Karpas-422 (cell line): ENCODE measurements around the gene PRKD2. TPM values are rescaled to one million over a fixed set of nuclear protein-coding genes. Genes with fewer than 3 reads are reported as not detected.

Source experiments
- DNase-seq: peaks from one replicate; pipeline ENCODE4 v3.0.0-alpha.2; 2015
- H2AFZ ChIP-seq: fragments of 200-600 bp; sonication (generic); 2 replicates; pipeline ENCODE4 v1.6.1; 2014; ENCODE audit warnings: antibody characterized with exemption, low read length, mixed read lengths
- H3K27ac ChIP-seq: fragments of 200-600 bp; sonication (generic); 2 replicates; pipeline ENCODE4 v1.5.1; 2014; ENCODE audit warnings: mild to moderate bottlenecking, low read length, moderate library complexity
- H3K27me3 ChIP-seq: fragments of 200-600 bp; sonication (generic); 2 replicates; pipeline ENCODE4 v1.6.1; 2014; ENCODE audit warnings: low read length, mixed read lengths
- H3K36me3 ChIP-seq: fragments of 200-600 bp; sonication (generic); 2 replicates; pipeline ENCODE4 v1.6.1; 2014; ENCODE audit warnings: low read length, mixed read lengths; ENCODE audit not compliant: insufficient read depth
- H3K4me1 ChIP-seq: fragments of 200-600 bp; sonication (generic); 2 replicates; pipeline ENCODE4 v1.6.1; 2014; ENCODE audit warnings: mild to moderate bottlenecking, low read length, mixed read lengths
- H3K4me2 ChIP-seq: fragments of 200-600 bp; sonication (generic); 2 replicates; pipeline ENCODE4 v1.6.1; 2014; ENCODE audit warnings: low read length, low read depth, mild to moderate bottlenecking; ENCODE audit not compliant: poor library complexity, severe bottlenecking
- H3K4me3 ChIP-seq: fragments of 200-600 bp; sonication (generic); 2 replicates; pipeline ENCODE4 v1.5.1; 2014; ENCODE audit warnings: mild to moderate bottlenecking, antibody characterized with exemption, low read length, mixed read lengths
- H3K79me2 ChIP-seq: fragments of 200-600 bp; sonication (generic); 2 replicates; pipeline ENCODE4 v1.6.1; 2014; ENCODE audit warnings: mild to moderate bottlenecking, low read length, mixed read lengths
- H3K9ac ChIP-seq: fragments of 200-600 bp; sonication (generic); 2 replicates; pipeline ENCODE4 v1.6.0; 2014; ENCODE audit warnings: low read length
- H3K9me2 ChIP-seq: fragments of 200-600 bp; sonication (generic), shearing (Covaris generic); replicated peaks from 2 replicates; pipeline ENCODE4 v1.6.0; 2014; ENCODE audit warnings: mild to moderate bottlenecking, low read length, moderate library complexity; ENCODE audit not compliant: insufficient read depth
- H3K9me3 ChIP-seq: fragments of 300-700, 200-600 bp; sonication (generic); 2 replicates; pipeline ENCODE4 v1.6.1; 2014; ENCODE audit warnings: low read length, mixed read lengths
- H4K20me1 ChIP-seq: fragments of 200-600 bp; sonication (generic); 2 replicates; pipeline ENCODE4 v1.6.1; 2014; ENCODE audit warnings: mild to moderate bottlenecking, antibody characterized with exemption, low read length, low read depth; ENCODE audit not compliant: insufficient read depth
- total RNA-seq: library from RNA; depleted of rRNA; stranded (reverse); fragments of >200 nt; shearing (Covaris generic); gene quantifications from 2 replicates; pipeline ENCODE4 v1.2.3, GENCODE V29; 2014; ENCODE audit warnings: low replicate concordance

PRKD2 gene
- total RNA-seq, 1 experiment from 2014 or later = 20.0 TPM

DNA sequence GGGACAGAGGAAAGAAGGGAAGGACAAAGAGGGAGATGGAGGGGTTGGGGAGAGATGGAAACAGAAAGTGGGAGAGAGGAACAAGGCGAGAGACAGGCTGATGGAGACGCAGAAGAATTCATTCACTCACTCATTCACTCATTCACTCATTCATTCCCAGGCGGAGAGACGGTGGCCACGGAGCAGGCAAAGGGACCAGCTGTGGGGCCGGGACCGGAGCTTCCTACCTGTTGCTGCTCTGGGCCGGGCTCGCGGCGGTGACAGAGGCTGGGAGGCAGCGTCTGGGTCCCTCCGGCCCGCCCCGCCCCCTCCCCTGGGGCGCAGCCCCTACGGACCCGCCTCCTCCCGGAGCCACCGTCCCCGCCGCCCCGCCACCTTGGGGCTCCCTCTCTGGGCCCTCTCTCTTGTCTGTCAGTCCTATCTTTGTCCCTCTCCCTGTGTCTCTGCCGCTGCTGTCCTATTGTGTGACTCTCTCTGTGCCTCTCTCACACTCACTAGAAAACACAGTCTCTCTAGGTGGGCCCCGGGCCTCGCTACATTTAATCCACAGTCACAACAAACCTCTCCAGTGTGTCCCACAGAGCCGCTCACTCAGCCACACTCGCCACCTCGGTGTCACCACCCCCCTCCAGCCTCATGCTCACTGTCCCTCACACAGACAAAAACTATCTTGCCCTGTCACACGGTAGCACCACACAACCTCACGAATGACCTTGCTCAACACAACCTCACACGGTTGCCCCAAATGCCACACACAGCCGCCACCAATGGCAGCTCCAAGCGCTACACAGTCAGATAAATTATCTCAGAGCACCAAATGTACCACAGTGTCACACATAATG is 80.8 kb downstream of the PRKD2 start, which contains the start of gene GNG8:
TSS of gene GNG8 (minus strand) at position 283 of the 842 bp plus-strand sequence. CDS start 1,520 bp downstream, outside the sequence.
- 0 out of 2 replicates have a peak, but pooled peaks cover 3% of the 10 kb centered on the region for H3K27me3 ChIP-seq
- no peak within 1 kb of the TSS for H3K9ac ChIP-seq
- peak within 1 kb of the TSS; percentile 25; the same call in 1 of the 2 replicates for H3K4me3 ChIP-seq
- no peak within 1 kb of the TSS for H2AFZ ChIP-seq
- H3K27ac ChIP-seq = no peak within 1 kb of the TSS
- no peaks in the 10 kb centered on the region for H3K36me3 ChIP-seq
- H3K9me2 ChIP-seq = no peaks in the 10 kb centered on the region
- H3K4me2 ChIP-seq = peak within 1 kb of the TSS; percentile 57
- no peaks in the 10 kb centered on the region for H3K9me3 ChIP-seq
- H3K4me1 ChIP-seq = peaks cover 47% of the 10 kb centered on the region
- 0 out of 2 replicates have a peak, but pooled peaks cover 5% of the 10 kb centered on the region for H4K20me1 ChIP-seq
- H3K79me2 ChIP-seq = no peaks in the 10 kb centered on the region
- DNase-seq = peak; percentile 67

DNA sequence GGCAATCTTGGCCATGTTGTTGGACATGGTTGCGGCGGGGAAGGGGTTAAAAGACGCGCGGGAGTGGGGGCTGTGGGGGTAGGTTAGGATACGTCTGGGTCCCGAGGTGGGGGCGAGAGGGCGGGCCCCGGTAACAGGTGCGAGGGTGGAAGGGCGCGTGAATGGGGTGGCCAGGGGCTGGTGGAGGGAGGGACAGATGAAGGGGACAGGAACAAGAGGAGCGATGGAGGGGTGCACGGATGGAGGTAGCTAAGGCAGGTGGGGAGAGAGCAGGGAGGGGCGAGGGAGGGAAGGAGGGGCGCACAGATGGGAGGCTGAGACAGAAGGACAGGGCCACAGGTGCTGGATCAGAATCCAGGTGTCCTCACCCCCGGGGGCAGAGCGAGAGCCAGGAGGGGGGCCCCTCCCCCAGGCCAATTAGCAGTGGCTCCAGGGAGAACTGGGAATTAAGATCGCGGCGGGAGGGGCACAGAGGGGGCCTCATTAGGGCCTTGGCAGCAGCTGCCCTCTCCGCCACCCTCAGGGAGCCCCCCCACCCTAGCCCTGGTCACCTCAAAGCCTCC is 82.2 kb downstream of the PRKD2 start:
- no peak overlapping the region for H3K27ac ChIP-seq
- no peak overlapping the region for H3K9ac ChIP-seq
- 0 out of 2 replicates have a peak, but pooled peaks cover 3% of the 10 kb centered on the region for H3K27me3 ChIP-seq
- no peak overlapping the region for H2AFZ ChIP-seq
- no peaks in the 10 kb centered on the region for H3K79me2 ChIP-seq
- no peaks in the 10 kb centered on the region for H3K9me2 ChIP-seq
- H3K9me3 ChIP-seq = no peaks in the 10 kb centered on the region
- no peak overlapping the region; the same call in 1 of the 2 replicates for H3K4me3 ChIP-seq
- peak; percentile 50 for DNase-seq
- H3K4me2 ChIP-seq = peak overlapping the region; percentile 57
- peaks cover 47% of the 10 kb centered on the region for H3K4me1 ChIP-seq
- no peaks in the 10 kb centered on the region for H3K36me3 ChIP-seq
- H4K20me1 ChIP-seq = 0 out of 2 replicates have a peak, but pooled peaks cover 4% of the 10 kb centered on the region

DNA sequence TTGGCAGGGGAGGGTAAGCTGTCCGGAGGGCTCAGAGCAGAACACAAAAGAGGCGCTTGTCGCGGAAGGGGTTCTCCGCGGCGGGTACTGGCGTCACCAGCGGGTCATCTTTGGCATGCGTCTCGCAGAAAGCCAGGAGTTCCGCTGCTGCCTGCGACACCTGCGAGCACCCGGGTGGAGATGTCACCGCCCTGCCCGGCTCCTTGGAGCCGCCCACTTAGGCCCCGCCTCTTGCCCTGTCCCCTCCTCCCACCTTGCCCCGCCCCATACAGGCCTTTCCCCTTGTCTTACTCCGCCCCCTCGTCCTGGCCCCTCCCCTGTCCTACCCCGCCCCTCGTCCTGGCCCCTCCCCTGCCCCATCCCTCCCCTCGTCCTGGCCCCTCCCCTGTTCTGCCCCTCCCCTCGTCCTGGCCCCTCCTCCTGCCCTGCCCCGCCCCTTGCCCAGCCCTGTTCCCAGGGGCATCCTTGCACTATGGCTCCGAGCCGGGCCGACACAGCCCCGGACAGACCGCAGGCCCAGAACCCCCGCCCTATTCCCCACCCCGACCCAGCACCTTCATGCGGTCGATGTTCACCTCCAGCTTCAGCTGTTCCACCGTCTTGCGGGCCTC is 82.8 kb downstream of the PRKD2 start:
- Histone ChIP-seq H3K4me3 (no peak overlapping the region; the same call in 1 of the 2 replicates), H3K9ac (no peak overlapping the region), H3K27me3 (0 out of 2 replicates have a peak, but pooled peaks cover 3% of the 10 kb centered on the region), H2AFZ (no peak overlapping the region), H3K27ac (no peak overlapping the region), H3K79me2 (no peaks in the 10 kb centered on the region), H4K20me1 (no peaks in the 10 kb centered on the region), H3K4me1 (peaks cover 42% of the 10 kb centered on the region), H3K36me3 (no peaks in the 10 kb centered on the region), H3K9me3 (no peaks in the 10 kb centered on the region), H3K4me2 (peak overlapping the region; percentile 57), H3K9me2 (no peaks in the 10 kb centered on the region)
- peak; percentile 92 for DNase-seq

DNA sequence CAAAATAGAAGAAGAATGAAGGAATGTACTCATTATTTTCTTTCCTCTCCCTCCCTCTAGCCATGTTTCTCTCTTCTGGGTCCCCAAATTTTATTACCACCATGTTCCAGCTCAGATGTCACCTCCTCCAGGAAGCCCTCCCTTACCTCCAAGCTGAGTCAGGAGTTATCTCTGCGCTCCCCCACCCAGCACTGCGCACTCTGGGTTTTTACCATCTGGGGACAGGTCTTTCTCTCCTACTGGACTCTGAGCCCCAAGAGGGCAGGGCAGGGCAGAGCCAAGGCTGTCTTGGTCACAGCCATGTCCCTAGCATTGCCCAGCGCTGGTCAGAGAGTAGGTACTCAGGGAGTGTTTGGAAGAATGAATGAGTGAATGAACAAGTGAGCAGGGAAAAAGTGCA is 83.8 kb downstream of the PRKD2 start:
- Histone ChIP-seq H2AFZ (no peak overlapping the region), H3K9me2 (no peaks in the 10 kb centered on the region), H3K27me3 (0 out of 2 replicates have a peak, but pooled peaks cover 2% of the 10 kb centered on the region), H3K79me2 (no peaks in the 10 kb centered on the region), H3K27ac (no peak overlapping the region), H4K20me1 (no peaks in the 10 kb centered on the region), H3K4me1 (peaks cover 32% of the 10 kb centered on the region), H3K4me3 (no peak overlapping the region), H3K36me3 (no peaks in the 10 kb centered on the region), H3K9me3 (no peaks in the 10 kb centered on the region), H3K9ac (no peak overlapping the region), H3K4me2 (no peak overlapping the region)
- no peak for DNase-seq

DNA sequence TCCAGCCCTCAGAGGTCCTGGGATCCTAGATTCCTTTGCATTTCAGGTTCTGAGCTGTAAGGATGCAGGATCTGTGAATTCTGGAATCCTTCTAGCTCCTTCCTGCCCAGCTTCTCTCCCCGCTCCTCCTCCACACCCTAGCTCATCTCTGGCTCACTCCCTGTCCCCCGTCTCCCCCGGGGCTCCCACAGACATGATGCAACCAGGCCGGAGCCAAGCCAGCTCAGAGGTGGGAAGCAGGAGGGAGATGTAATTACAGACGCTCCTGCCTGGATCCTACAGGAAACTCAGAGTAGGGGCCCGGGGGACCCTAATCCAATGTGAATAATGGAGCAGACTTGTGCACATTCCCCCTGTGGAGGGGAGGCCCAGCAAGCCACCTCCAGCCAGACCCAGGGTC is 85.4 kb downstream of the PRKD2 start:
- Histone ChIP-seq H3K9ac (no peak overlapping the region), H3K4me2 (no peak overlapping the region), H3K27ac (no peak overlapping the region), H3K9me3 (no peaks in the 10 kb centered on the region), H3K4me3 (no peak overlapping the region), H3K9me2 (no peaks in the 10 kb centered on the region), H4K20me1 (no peaks in the 10 kb centered on the region), H3K36me3 (no peaks in the 10 kb centered on the region), H2AFZ (no peak overlapping the region), H3K27me3 (no peaks in the 10 kb centered on the region), H3K4me1 (peaks cover 28% of the 10 kb centered on the region), H3K79me2 (no peaks in the 10 kb centered on the region)
- DNase-seq = no peak

DNA sequence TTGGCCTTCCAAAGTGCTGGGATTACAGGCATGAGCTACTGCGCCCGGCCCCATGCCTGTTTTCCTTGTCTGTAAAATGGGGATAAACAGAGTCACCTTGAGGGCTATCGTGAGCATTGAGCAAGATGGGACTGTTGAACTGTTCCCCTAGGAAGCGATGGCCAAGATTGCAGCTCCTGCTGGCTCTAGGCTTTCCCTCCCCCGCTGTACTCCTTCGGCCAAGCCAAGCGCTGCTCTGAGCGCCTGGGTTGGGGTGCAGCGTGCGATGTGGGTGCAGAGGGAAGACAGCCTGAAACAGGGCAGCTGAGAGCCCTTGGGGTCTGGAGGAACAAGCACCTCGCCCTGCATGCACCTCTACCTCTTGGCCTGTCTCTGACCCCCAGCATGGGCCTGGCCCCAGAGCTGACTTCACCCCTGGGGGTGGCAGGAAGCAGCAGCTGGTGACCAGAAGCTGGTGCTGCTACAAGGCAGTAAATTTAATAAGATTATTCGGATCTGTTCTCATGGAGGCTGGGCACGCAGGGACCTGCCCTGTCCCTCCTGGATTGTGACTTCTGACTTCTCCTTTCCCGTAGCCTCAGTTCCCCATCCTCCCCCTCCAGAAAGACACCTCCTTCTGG is 86.2 kb downstream of the PRKD2 start:
- Histone ChIP-seq H2AFZ (no peak overlapping the region), H3K27me3 (no peaks in the 10 kb centered on the region)

DNA sequence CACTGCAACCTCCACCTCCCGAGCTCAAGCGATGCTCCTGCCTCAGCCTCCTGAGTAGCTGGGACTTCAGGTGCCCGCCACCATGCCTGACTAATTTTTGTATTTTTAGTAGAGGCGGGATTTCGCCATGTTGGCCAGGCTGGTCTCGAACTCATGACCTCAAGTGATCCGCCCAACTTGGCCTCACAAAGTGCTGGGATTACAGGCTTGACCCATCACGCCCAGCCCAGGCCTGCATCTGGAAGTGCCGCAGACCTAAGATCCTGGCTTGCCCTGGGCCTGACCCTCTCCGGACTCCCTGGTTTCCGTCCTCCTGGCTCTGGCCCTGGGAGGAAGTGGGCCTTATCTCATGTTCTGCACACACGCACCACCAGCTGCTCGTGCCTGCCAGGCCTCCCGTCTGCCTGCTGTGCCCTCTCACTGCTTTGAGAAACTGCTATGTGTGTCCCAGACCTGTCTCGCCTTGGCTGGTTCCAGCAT is 87.3 kb downstream of the PRKD2 start:
- H3K4me1 ChIP-seq = peaks cover 12% of the 10 kb centered on the region
- no peak overlapping the region for H2AFZ ChIP-seq
- no peak for DNase-seq
- no peaks in the 10 kb centered on the region for H3K27me3 ChIP-seq
- no peak overlapping the region for H3K9ac ChIP-seq
- no peak overlapping the region for H3K4me3 ChIP-seq
- H3K9me2 ChIP-seq = no peaks in the 10 kb centered on the region
- H3K9me3 ChIP-seq = no peaks in the 10 kb centered on the region
- no peaks in the 10 kb centered on the region for H3K79me2 ChIP-seq
- H3K27ac ChIP-seq = no peak overlapping the region
- H3K4me2 ChIP-seq = no peak overlapping the region
- no peaks in the 10 kb centered on the region for H3K36me3 ChIP-seq
- no peaks in the 10 kb centered on the region for H4K20me1 ChIP-seq

More for the DNA sequence above, 86.2 kb downstream of the PRKD2 start:
- Histone ChIP-seq H3K36me3 (no peaks in the 10 kb centered on the region), H3K4me3 (no peak overlapping the region), H3K4me1 (peaks cover 20% of the 10 kb centered on the region), H3K27ac (no peak overlapping the region), H3K4me2 (no peak overlapping the region), H3K9me3 (no peaks in the 10 kb centered on the region), H3K9me2 (no peaks in the 10 kb centered on the region), H3K9ac (no peak overlapping the region), H3K79me2 (no peaks in the 10 kb centered on the region), H4K20me1 (no peaks in the 10 kb centered on the region)
- DNase-seq = no peak
